Measurements from ENCODE around the gene GALNT18. TPM values are rescaled to one million over a fixed set of nuclear protein-coding genes. Genes with fewer than 3 reads are reported as not detected.

Gene GALNT18
- total RNA-seq, 5 donors from 2014 or later (not counting 1 experiment from before 2014, with no cell fraction given) = 0.10 to 0.15 TPM; not detected in 3

GRCh38 chr11:11528986-11529385, 92.8 kb downstream of the GALNT18 start:
- CTCF ChIA-PET = no interaction called here
- Mint-ChIP-seq H3K27me3 (peaks cover 2 to 3% of the 10 kb centered on the region in 2 donors), H3K27ac (no peak overlapping the region), H3K36me3 (no peaks in the 10 kb centered on the region), H3K4me3 (no peak overlapping the region), H3K4me1 (no peaks in the 10 kb centered on the region), H3K9me3 (peaks cover 0 to 3% (median 0%) of the 10 kb centered on the region in 3 donors)
- DNase-seq (no peak), ATAC-seq (replicated peaks in 1 of 4) (no peak)
- Histone ChIP-seq H3K27me3 (replicated peaks in 1 of 2; ENCODE audit: control insufficient read depth in 2 of 2, extremely low read depth in 1 of 2, insufficient read depth in 2 of 2, low read length in 1 of 2) (peaks cover 0 to 4% of the 10 kb centered on the region in 2 experiments), H3K27ac (ENCODE audit: low read length) (no peak overlapping the region), H3K9me3 (no peaks in the 10 kb centered on the region), H3K4me1 (ENCODE audit: control insufficient read depth in 1 of 2, extremely low read depth in 1 of 2, insufficient read depth in 2 of 2, low read length in 2 of 2) (no peaks in the 10 kb centered on the region), H3K4me3 (ENCODE audit: control insufficient read depth in 1 of 2, extremely low read depth in 1 of 2, low read length in 1 of 2) (no peak overlapping the region), H3K36me3 (ENCODE audit: control insufficient read depth in 2 of 2, extremely low read depth in 1 of 2, insufficient read depth in 1 of 2, low read length in 1 of 2) (no peaks in the 10 kb centered on the region)
- 11% methylated on average over 1 of the region's 1 CpG for WGBS (ENCODE audit: insufficient coverage)
- POLR2A ChIA-PET = no interaction called here

DNA sequence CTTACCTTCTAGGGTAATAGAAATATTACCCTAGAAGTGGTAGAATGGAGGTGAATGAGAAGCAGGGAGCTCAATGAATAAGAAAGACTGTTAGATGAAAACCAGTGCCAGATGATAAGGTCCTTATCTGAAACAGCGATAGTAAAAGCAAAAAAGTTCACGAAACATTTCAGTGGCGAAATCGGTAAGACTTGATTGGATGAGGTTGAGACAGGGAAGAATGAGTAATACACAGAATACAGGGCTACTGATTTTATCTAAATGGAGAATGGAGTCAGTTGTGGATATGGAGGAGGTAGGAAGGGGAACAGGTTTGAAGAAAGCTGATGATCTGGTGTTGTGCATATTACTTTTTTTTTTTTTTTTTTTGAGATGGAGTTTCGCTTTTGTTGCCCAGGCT, 96.5 kb downstream of the GALNT18 start:
- H3K9me3 ChIP-seq = no peaks in the 10 kb centered on the region
- WGBS (ENCODE audit: insufficient coverage) = 95% methylated on average over 4 of the region's 5 CpGs
- H3K4me1 Mint-ChIP-seq = no peaks in the 10 kb centered on the region
- peaks cover 3 to 4% of the 10 kb centered on the region in 2 donors for H3K27me3 Mint-ChIP-seq
- H3K4me3 ChIP-seq (ENCODE audit: control insufficient read depth in 1 of 2, extremely low read depth in 1 of 2, low read length in 1 of 2) = no peak overlapping the region
- peaks cover 0 to 3% (median 0%) of the 10 kb centered on the region in 3 donors for H3K9me3 Mint-ChIP-seq
- ATAC-seq (replicated peaks in 1 of 4) (no peak), DNase-seq (no peak)
- H3K27ac ChIP-seq (ENCODE audit: low read length) = no peak overlapping the region
- H3K4me1 ChIP-seq (ENCODE audit: control insufficient read depth in 1 of 2, extremely low read depth in 1 of 2, insufficient read depth in 2 of 2, low read length in 2 of 2) = no peaks in the 10 kb centered on the region
- H3K27me3 ChIP-seq (replicated peaks in 1 of 2; ENCODE audit: control insufficient read depth in 2 of 2, extremely low read depth in 1 of 2, insufficient read depth in 2 of 2, low read length in 1 of 2) = peaks cover 0 to 7% of the 10 kb centered on the region in 2 experiments
- ChIA-PET POLR2A (no interaction called here), CTCF (no interaction called here)
- H3K27ac Mint-ChIP-seq = no peak overlapping the region
- no peaks in the 10 kb centered on the region for H3K36me3 Mint-ChIP-seq
- no peak overlapping the region for H3K4me3 Mint-ChIP-seq
- H3K36me3 ChIP-seq (ENCODE audit: control insufficient read depth in 2 of 2, extremely low read depth in 1 of 2, insufficient read depth in 1 of 2, low read length in 1 of 2) = no peaks in the 10 kb centered on the region

DNA sequence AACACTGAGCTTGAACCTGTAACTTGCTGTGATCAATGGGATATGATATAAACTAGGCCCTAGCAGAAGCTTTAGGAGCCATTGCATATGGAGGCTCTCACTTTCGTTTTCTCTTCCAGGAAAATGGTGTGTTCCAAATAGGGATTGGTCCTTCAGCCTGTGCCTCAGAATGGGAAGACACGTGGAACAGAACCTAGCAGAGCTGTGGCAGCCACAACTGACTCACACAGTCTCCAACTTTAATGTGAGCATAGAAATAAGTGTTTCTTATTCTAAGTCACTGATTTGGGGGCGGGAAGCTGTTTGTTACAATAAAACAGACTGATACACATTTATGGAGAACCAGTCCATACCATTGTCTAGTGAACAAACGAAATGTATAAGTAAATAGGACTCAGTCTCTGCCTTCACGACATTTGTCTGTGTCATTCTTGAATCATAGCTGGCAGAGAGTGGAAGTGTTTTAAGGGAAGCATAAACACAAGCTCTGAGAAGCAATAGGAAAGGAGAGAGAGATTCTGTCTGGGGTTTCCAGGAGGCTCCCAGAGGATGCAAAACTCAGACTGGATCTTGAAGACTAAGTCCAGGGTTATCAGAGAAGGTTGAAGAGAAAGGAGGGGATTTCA, 97.3 kb downstream of the GALNT18 start:
- ChIA-PET CTCF (no interaction called here), POLR2A (no interaction called here)
- H3K4me1 ChIP-seq (ENCODE audit: control insufficient read depth in 1 of 2, extremely low read depth in 1 of 2, insufficient read depth in 2 of 2, low read length in 2 of 2) = no peaks in the 10 kb centered on the region
- no peaks in the 10 kb centered on the region for H3K36me3 Mint-ChIP-seq
- H3K9me3 ChIP-seq = no peaks in the 10 kb centered on the region
- WGBS (ENCODE audit: insufficient coverage) = 50% methylated on average over 3 of the region's 5 CpGs
- no peaks in the 10 kb centered on the region for H3K4me1 Mint-ChIP-seq
- H3K4me3 Mint-ChIP-seq = no peak overlapping the region
- no peak for DNase-seq
- H3K27ac Mint-ChIP-seq = no peak overlapping the region
- H3K27ac ChIP-seq (ENCODE audit: low read length) = no peak overlapping the region
- no peaks in the 10 kb centered on the region for H3K36me3 ChIP-seq (ENCODE audit: control insufficient read depth in 2 of 2, extremely low read depth in 1 of 2, insufficient read depth in 1 of 2, low read length in 1 of 2)
- peaks cover 0 to 3% (median 0%) of the 10 kb centered on the region in 3 donors for H3K9me3 Mint-ChIP-seq
- H3K4me3 ChIP-seq (ENCODE audit: control insufficient read depth in 1 of 2, extremely low read depth in 1 of 2, low read length in 1 of 2) = no peak overlapping the region
- no peak for ATAC-seq (replicated peaks in 1 of 4)
- peaks cover 0 to 11% of the 10 kb centered on the region in 2 experiments for H3K27me3 ChIP-seq (replicated peaks in 1 of 2; ENCODE audit: control insufficient read depth in 2 of 2, extremely low read depth in 1 of 2, insufficient read depth in 2 of 2, low read length in 1 of 2)
- peaks cover 3 to 4% of the 10 kb centered on the region in 2 donors for H3K27me3 Mint-ChIP-seq

- CTCF ChIA-PET = no interaction called here
- no peak for DNase-seq
- 76% methylated on average over 4 of the region's 4 CpGs for WGBS (ENCODE audit: insufficient coverage)
Observed at GRCh38 chr11:11522591-11522990, 99.2 kb downstream of the GALNT18 start.

DNA sequence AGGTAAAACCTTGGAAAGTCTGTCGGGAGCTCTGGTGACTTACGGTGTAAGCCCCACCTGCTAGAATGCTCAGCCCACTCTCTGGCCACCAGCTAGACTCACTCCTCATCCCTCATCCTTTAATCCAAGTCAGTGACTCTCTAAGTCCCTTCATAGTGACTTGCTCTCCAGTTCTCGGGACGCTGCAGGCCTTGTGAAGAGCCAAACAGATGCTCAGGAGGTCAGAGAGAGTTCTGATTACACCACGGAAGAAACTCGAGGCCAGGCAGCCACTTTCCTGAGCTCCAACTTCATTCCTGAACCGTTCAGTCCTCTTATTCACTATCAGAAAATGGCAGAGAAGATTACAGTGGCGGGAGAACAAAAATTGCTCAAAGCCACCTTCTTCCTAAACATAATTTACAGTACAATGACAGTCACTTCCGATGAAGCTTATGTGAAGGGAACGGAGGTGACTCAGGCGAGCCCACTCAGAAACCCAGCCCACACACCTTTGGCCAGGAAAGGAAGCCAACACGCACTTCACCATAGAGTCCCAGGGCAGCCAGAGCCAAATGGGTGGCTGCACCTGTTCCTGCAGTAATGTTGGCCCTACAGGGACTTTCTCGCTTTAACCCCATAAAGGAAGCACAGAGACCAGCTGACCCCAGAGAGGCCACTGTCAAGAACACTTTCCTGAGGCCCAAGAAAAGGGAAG, 100.4 kb downstream of the GALNT18 start:
- no peaks in the 10 kb centered on the region for H3K9me3 ChIP-seq
- H3K27ac ChIP-seq (ENCODE audit: low read length) = no peak overlapping the region
- H3K4me3 Mint-ChIP-seq = no peak overlapping the region
- H3K27me3 ChIP-seq (replicated peaks in 1 of 2; ENCODE audit: control insufficient read depth in 2 of 2, extremely low read depth in 1 of 2, insufficient read depth in 2 of 2, low read length in 1 of 2) = peaks cover 0 to 14% of the 10 kb centered on the region in 2 experiments
- H3K36me3 ChIP-seq (ENCODE audit: control insufficient read depth in 2 of 2, extremely low read depth in 1 of 2, insufficient read depth in 1 of 2, low read length in 1 of 2) = no peaks in the 10 kb centered on the region
- H3K36me3 Mint-ChIP-seq = no peaks in the 10 kb centered on the region
- ChIA-PET CTCF (no interaction called here), POLR2A (no interaction called here)
- no peak for DNase-seq
- H3K27ac Mint-ChIP-seq = no peak overlapping the region
- no peak for ATAC-seq (replicated peaks in 1 of 4)
- H3K9me3 Mint-ChIP-seq = peaks cover 0 to 3% (median 0%) of the 10 kb centered on the region in 3 donors
- no peaks in the 10 kb centered on the region for H3K4me1 ChIP-seq (ENCODE audit: control insufficient read depth in 1 of 2, extremely low read depth in 1 of 2, insufficient read depth in 2 of 2, low read length in 2 of 2)
- 68% methylated on average over 10 of the region's 13 CpGs for WGBS (ENCODE audit: insufficient coverage)
- peaks cover 3 to 4% of the 10 kb centered on the region in 2 donors for H3K27me3 Mint-ChIP-seq
- H3K4me1 Mint-ChIP-seq = no peaks in the 10 kb centered on the region
- no peak overlapping the region for H3K4me3 ChIP-seq (ENCODE audit: control insufficient read depth in 1 of 2, extremely low read depth in 1 of 2, low read length in 1 of 2)

More at GRCh38 chr11:11522591-11522990, 99.2 kb downstream of the GALNT18 start:
- Mint-ChIP-seq H3K4me3 (no peak overlapping the region), H3K36me3 (no peaks in the 10 kb centered on the region), H3K9me3 (peaks cover 0 to 3% (median 0%) of the 10 kb centered on the region in 3 donors), H3K27me3 (peaks cover 3 to 4% of the 10 kb centered on the region in 2 donors), H3K27ac (no peak overlapping the region), H3K4me1 (no peaks in the 10 kb centered on the region)
- ATAC-seq (replicated peaks in 1 of 4) = no peak
- Histone ChIP-seq H3K27me3 (replicated peaks in 1 of 2; ENCODE audit: control insufficient read depth in 2 of 2, extremely low read depth in 1 of 2, insufficient read depth in 2 of 2, low read length in 1 of 2) (peaks cover 0 to 14% of the 10 kb centered on the region in 2 experiments), H3K4me3 (ENCODE audit: control insufficient read depth in 1 of 2, extremely low read depth in 1 of 2, low read length in 1 of 2) (no peak overlapping the region), H3K27ac (ENCODE audit: low read length) (no peak overlapping the region), H3K9me3 (no peaks in the 10 kb centered on the region), H3K4me1 (ENCODE audit: control insufficient read depth in 1 of 2, extremely low read depth in 1 of 2, insufficient read depth in 2 of 2, low read length in 2 of 2) (no peaks in the 10 kb centered on the region), H3K36me3 (ENCODE audit: control insufficient read depth in 2 of 2, extremely low read depth in 1 of 2, insufficient read depth in 1 of 2, low read length in 1 of 2) (no peaks in the 10 kb centered on the region)
- POLR2A ChIA-PET = no interaction called here

DNA sequence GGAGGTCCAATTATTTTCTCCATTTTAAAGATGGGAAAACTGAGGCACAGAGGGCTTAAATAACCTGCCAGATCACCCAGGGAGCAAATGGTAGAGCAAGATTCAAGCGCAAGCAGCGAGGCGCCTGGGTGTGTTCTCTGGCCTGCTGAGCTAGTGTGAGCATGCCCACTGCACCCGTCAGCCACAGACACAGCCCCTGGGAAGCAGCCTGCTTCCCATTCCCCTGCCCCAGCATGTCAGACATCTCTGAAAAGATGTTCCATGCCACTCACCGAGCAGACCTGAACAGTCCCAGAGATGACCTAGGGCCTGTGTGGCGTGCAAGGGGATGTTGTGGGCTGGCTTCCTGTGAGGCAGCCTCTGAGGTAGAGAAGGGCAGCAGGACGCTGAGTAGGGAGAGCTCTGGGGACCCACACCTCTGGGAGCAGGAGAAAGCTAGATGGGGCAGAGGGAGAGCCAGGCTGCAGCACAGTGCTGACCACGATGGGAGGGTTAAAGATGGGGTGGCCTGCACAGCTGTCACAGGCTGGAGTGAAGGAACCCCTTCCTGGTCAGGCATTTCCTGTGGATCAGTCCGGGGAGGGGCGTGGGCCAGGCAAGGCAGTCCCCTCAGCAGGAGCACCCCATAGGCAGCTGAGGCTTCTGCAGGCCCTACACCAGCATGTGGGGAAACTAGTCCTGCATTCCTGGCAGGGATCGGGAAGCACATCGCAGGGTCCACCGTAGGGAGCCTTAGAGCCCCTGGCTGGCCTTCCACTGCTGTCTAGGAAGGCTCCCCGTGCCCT, 101.4 kb downstream of the GALNT18 start:
- CTCF ChIA-PET = no interaction called here
- ATAC-seq (replicated peaks in 1 of 4) = peak in 1 of 4 experiments; percentile 20

More for the DNA sequence above, 101.4 kb downstream of the GALNT18 start:
- no peaks in the 10 kb centered on the region for H3K4me1 ChIP-seq (ENCODE audit: control insufficient read depth in 1 of 2, extremely low read depth in 1 of 2, insufficient read depth in 2 of 2, low read length in 2 of 2)
- WGBS (ENCODE audit: insufficient coverage) = 62% methylated on average over 13 of the region's 14 CpGs
- DNase-seq = no peak
- no peaks in the 10 kb centered on the region for H3K36me3 ChIP-seq (ENCODE audit: control insufficient read depth in 2 of 2, extremely low read depth in 1 of 2, insufficient read depth in 1 of 2, low read length in 1 of 2)
- no peaks in the 10 kb centered on the region for H3K36me3 Mint-ChIP-seq
- H3K4me3 ChIP-seq (ENCODE audit: control insufficient read depth in 1 of 2, extremely low read depth in 1 of 2, low read length in 1 of 2) = no peak overlapping the region
- no peak overlapping the region for H3K27ac Mint-ChIP-seq
- no peaks in the 10 kb centered on the region for H3K9me3 ChIP-seq
- peaks cover 0 to 3% (median 0%) of the 10 kb centered on the region in 3 donors for H3K9me3 Mint-ChIP-seq
- POLR2A ChIA-PET = no interaction called here
- peaks cover 2 to 3% of the 10 kb centered on the region in 2 donors for H3K27me3 Mint-ChIP-seq
- no peaks in the 10 kb centered on the region for H3K4me1 Mint-ChIP-seq
- H3K27me3 ChIP-seq (replicated peaks in 1 of 2; ENCODE audit: control insufficient read depth in 2 of 2, extremely low read depth in 1 of 2, insufficient read depth in 2 of 2, low read length in 1 of 2) = peaks cover 0 to 14% of the 10 kb centered on the region in 2 experiments
- H3K27ac ChIP-seq (ENCODE audit: low read length) = no peak overlapping the region
- no peak overlapping the region for H3K4me3 Mint-ChIP-seq
